ENCODE measurements around the gene SBNO2.

SBNO2 gene

DNA sequence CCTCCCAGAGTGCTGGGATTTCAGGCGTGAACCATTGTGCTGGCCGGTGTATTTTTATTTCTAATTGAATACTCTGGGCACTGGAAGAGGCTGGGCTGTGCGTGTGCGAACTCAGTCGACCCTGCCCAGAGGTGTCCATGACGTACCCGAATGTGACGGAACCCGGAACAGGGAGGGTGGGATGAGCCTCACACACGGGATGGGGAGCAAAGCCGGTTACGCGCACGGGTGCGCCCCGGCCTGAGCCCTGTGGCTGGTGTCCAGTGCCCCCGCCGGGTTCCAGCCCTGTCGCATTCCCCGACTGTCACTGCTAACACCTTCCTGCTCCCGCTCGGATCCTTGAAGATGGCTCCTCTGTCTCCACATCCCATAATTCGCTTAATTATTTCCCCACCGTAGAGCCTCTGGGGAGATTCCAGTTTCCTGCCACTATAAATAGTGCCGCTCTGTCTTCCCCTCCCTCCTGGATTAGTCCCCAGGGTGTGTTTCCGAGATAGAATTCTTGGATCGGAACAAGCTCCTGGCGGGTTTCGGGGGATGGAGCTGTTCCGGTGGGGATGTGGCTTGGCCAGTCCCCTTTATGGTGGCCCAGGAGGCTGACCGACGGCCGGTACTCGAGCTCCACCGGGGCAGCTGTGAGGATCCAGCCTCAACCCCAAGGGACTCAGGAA is 22.0 kb downstream of the SBNO2 start:
- Histone ChIP-seq H3K36me3 (ENCODE audit: control insufficient read depth in 2 of 2, insufficient read depth in 2 of 2, low read length in 2 of 2) (peaks cover 11 to 18% of the 10 kb centered on the region in 2 donors), H3K27me3 (ENCODE audit: control insufficient read depth in 2 of 2, insufficient read depth in 2 of 2, low read length in 2 of 2) (no peaks in the 10 kb centered on the region), H3K9me3 (ENCODE audit: control insufficient read depth in 2 of 2, low read length in 2 of 2) (no peaks in the 10 kb centered on the region), H3K4me1 (ENCODE audit: control insufficient read depth in 2 of 2, insufficient read depth in 2 of 2, low read length in 2 of 2) (peaks cover 14 to 15% of the 10 kb centered on the region in 2 donors), H3K4me3 (ENCODE audit: low read length in 2 of 2) (no peak overlapping the region), H3K27ac (ENCODE audit: low read depth in 2 of 2, low read length in 2 of 2) (peak overlapping the region in 1 of 2 donors; percentile 23), H3K9ac (ENCODE audit: low read depth in 1 of 2, low read length in 2 of 2) (no peak overlapping the region)

- no peak overlapping the region for H3K4me3 ChIP-seq (ENCODE audit: low read length in 2 of 2)
- H3K36me3 ChIP-seq (ENCODE audit: control insufficient read depth in 2 of 2, insufficient read depth in 2 of 2, low read length in 2 of 2), result peaks cover 17 to 22% of the 10 kb centered on the region in 2 donors
- H3K9me3 ChIP-seq (ENCODE audit: control insufficient read depth in 2 of 2, low read length in 2 of 2), result no peaks in the 10 kb centered on the region
- no peaks in the 10 kb centered on the region for H3K27me3 ChIP-seq (ENCODE audit: control insufficient read depth in 2 of 2, insufficient read depth in 2 of 2, low read length in 2 of 2)
- H3K9ac ChIP-seq (ENCODE audit: low read depth in 1 of 2, low read length in 2 of 2), result no peak overlapping the region
- H3K4me1 ChIP-seq (ENCODE audit: control insufficient read depth in 2 of 2, insufficient read depth in 2 of 2, low read length in 2 of 2), result peaks cover 14 to 15% of the 10 kb centered on the region in 2 donors
- peak overlapping the region in 1 of 2 donors; percentile 22 for H3K27ac ChIP-seq (ENCODE audit: low read depth in 2 of 2, low read length in 2 of 2)
These were observed 22.9 kb downstream of the SBNO2 start for GRCh38 chr19:1151037-1151724.

DNA sequence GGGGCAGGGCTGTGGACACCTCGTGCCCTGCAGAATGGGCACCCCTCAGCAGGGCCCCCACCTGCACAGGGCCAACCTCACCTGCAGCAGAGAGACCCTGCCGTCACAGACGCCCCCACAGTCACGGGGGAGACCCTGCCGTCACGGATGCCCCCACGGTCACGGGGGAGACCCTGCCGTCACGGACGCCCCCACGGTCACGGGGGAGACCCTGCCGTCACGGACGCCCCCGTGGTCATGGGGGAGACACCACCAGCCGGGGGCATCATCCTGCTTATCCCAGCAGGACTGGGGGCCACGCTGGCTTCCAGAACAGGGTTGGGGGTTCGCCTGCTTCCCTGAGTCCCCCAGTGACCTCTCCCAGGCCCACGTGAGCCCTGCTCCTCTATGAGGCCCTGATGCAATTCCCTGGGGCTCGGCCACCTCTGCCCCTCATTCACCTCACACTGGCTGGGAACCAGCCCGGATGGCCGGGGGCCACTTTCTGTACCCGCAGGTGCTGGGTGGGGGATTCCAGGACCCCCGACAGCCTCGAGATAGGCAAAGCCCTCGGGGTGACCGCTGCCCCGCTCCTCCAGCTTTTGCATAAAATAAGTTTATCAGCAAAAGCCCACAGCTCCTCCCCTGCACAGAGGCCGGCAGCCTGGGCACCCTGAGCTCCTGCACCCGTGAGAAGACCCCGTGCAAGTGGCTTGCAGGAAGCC is 23.6 kb downstream of the SBNO2 start:
- no peaks in the 10 kb centered on the region for H3K9me3 ChIP-seq (ENCODE audit: control insufficient read depth in 2 of 2, low read length in 2 of 2)
- peaks cover 21 to 27% of the 10 kb centered on the region in 2 donors for H3K36me3 ChIP-seq (ENCODE audit: control insufficient read depth in 2 of 2, insufficient read depth in 2 of 2, low read length in 2 of 2)
- H3K4me3 ChIP-seq (ENCODE audit: low read length in 2 of 2), result no peak overlapping the region
- no peaks in the 10 kb centered on the region for H3K27me3 ChIP-seq (ENCODE audit: control insufficient read depth in 2 of 2, insufficient read depth in 2 of 2, low read length in 2 of 2)
- H3K27ac ChIP-seq (ENCODE audit: low read depth in 2 of 2, low read length in 2 of 2), result no peak overlapping the region
- H3K4me1 ChIP-seq (ENCODE audit: control insufficient read depth in 2 of 2, insufficient read depth in 2 of 2, low read length in 2 of 2), result peaks cover 9 to 12% of the 10 kb centered on the region in 2 donors
- no peak overlapping the region for H3K9ac ChIP-seq (ENCODE audit: low read depth in 1 of 2, low read length in 2 of 2)

DNA sequence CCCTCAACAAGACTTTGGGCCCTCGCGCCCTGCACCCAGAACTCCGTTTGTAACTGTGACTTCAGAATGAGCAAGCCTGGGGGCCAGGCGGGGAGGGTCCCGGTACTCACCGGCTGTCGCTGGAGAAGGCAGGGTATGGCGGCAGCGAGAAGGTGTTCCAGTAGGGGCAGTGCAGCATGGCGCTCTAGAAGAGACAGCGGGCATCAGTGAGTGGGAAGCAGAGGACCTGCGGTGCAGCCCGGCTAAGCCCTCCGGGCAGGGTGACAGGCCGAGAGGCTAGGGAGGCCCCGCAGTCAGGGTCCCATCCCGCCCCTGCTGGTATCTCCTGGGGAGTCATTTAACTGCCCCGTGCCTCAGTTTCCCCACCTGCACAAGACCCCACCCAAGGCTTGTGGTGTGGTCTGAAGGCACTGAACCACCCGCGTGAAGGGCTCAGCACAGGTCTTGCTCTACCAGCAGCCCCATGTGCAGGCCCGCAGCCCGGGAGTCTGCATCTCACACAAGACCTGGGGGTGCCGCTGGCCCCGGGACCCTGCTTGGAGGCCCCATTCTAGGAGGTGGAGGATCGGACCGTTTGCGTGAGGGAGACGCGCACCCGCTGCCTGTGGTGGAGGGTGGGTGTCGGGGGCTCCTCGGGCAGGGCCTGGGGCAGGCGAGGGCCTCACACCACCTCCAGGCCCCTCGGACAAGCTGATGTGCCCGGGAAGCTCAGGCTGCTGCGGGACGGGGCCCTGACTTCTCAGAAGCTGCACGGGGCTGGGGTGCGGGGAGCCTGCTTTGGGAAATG is 24.6 kb downstream of the SBNO2 start:
- no peak overlapping the region for H3K9ac ChIP-seq (ENCODE audit: low read depth in 1 of 2, low read length in 2 of 2)
- peaks cover 21 to 27% of the 10 kb centered on the region in 2 donors for H3K36me3 ChIP-seq (ENCODE audit: control insufficient read depth in 2 of 2, insufficient read depth in 2 of 2, low read length in 2 of 2)
- no peaks in the 10 kb centered on the region for H3K9me3 ChIP-seq (ENCODE audit: control insufficient read depth in 2 of 2, low read length in 2 of 2)
- peaks cover 0 to 1% of the 10 kb centered on the region in 2 donors for H3K4me1 ChIP-seq (ENCODE audit: control insufficient read depth in 2 of 2, insufficient read depth in 2 of 2, low read length in 2 of 2)
- H3K4me3 ChIP-seq (ENCODE audit: low read length in 2 of 2), result no peak overlapping the region
- no peaks in the 10 kb centered on the region for H3K27me3 ChIP-seq (ENCODE audit: control insufficient read depth in 2 of 2, insufficient read depth in 2 of 2, low read length in 2 of 2)
- no peak overlapping the region for H3K27ac ChIP-seq (ENCODE audit: low read depth in 2 of 2, low read length in 2 of 2)

- H3K4me3 ChIP-seq (ENCODE audit: low read length in 2 of 2), result no peak overlapping the region
- H3K9me3 ChIP-seq (ENCODE audit: control insufficient read depth in 2 of 2, low read length in 2 of 2), result no peaks in the 10 kb centered on the region
- H3K9ac ChIP-seq (ENCODE audit: low read depth in 1 of 2, low read length in 2 of 2), result no peak overlapping the region
- H3K27me3 ChIP-seq (ENCODE audit: control insufficient read depth in 2 of 2, insufficient read depth in 2 of 2, low read length in 2 of 2), result no peaks in the 10 kb centered on the region
- peaks cover 23 to 25% of the 10 kb centered on the region in 2 donors for H3K36me3 ChIP-seq (ENCODE audit: control insufficient read depth in 2 of 2, insufficient read depth in 2 of 2, low read length in 2 of 2)
- H3K4me1 ChIP-seq (ENCODE audit: control insufficient read depth in 2 of 2, insufficient read depth in 2 of 2, low read length in 2 of 2), result no peaks in the 10 kb centered on the region
- H3K27ac ChIP-seq (ENCODE audit: low read depth in 2 of 2, low read length in 2 of 2), result no peak overlapping the region
These were observed 26.0 kb downstream of the SBNO2 start for GRCh38 chr19:1147934-1148549.

- no peaks in the 10 kb centered on the region for H3K9me3 ChIP-seq (ENCODE audit: control insufficient read depth in 2 of 2, low read length in 2 of 2)
- H3K27me3 ChIP-seq (ENCODE audit: control insufficient read depth in 2 of 2, insufficient read depth in 2 of 2, low read length in 2 of 2), result no peaks in the 10 kb centered on the region
- no peak overlapping the region for H3K9ac ChIP-seq (ENCODE audit: low read depth in 1 of 2, low read length in 2 of 2)
- no peaks in the 10 kb centered on the region for H3K4me1 ChIP-seq (ENCODE audit: control insufficient read depth in 2 of 2, insufficient read depth in 2 of 2, low read length in 2 of 2)
- H3K4me3 ChIP-seq (ENCODE audit: low read length in 2 of 2), result no peak overlapping the region
- peaks cover 18 to 25% of the 10 kb centered on the region in 2 donors for H3K36me3 ChIP-seq (ENCODE audit: control insufficient read depth in 2 of 2, insufficient read depth in 2 of 2, low read length in 2 of 2)
- no peak overlapping the region for H3K27ac ChIP-seq (ENCODE audit: low read depth in 2 of 2, low read length in 2 of 2)
These were observed 26.9 kb downstream of the SBNO2 start for GRCh38 chr19:1146858-1147780.

DNA sequence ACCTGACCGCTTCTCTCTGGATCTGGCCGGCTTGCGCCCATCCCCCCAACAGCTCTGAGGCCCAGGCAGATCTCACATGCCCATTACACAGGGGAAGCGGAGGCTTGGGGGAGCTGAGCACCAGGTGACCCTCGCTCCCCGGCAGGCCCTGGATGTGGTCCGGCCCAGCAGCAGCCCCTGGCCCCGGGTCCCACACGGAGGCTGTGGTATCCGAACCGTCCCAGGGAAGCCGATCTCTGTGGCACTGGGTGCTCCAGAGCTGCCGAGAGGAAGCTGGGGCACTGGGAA is 27.7 kb downstream of the SBNO2 start:
- Histone ChIP-seq H3K27me3 (ENCODE audit: control insufficient read depth in 2 of 2, insufficient read depth in 2 of 2, low read length in 2 of 2) (no peaks in the 10 kb centered on the region), H3K36me3 (ENCODE audit: control insufficient read depth in 2 of 2, insufficient read depth in 2 of 2, low read length in 2 of 2) (peaks cover 17 to 21% of the 10 kb centered on the region in 2 donors), H3K4me1 (ENCODE audit: control insufficient read depth in 2 of 2, insufficient read depth in 2 of 2, low read length in 2 of 2) (no peaks in the 10 kb centered on the region), H3K9me3 (ENCODE audit: control insufficient read depth in 2 of 2, low read length in 2 of 2) (no peaks in the 10 kb centered on the region), H3K4me3 (ENCODE audit: low read length in 2 of 2) (no peak overlapping the region), H3K9ac (ENCODE audit: low read depth in 1 of 2, low read length in 2 of 2) (no peak overlapping the region), H3K27ac (ENCODE audit: low read depth in 2 of 2, low read length in 2 of 2) (no peak overlapping the region)

DNA sequence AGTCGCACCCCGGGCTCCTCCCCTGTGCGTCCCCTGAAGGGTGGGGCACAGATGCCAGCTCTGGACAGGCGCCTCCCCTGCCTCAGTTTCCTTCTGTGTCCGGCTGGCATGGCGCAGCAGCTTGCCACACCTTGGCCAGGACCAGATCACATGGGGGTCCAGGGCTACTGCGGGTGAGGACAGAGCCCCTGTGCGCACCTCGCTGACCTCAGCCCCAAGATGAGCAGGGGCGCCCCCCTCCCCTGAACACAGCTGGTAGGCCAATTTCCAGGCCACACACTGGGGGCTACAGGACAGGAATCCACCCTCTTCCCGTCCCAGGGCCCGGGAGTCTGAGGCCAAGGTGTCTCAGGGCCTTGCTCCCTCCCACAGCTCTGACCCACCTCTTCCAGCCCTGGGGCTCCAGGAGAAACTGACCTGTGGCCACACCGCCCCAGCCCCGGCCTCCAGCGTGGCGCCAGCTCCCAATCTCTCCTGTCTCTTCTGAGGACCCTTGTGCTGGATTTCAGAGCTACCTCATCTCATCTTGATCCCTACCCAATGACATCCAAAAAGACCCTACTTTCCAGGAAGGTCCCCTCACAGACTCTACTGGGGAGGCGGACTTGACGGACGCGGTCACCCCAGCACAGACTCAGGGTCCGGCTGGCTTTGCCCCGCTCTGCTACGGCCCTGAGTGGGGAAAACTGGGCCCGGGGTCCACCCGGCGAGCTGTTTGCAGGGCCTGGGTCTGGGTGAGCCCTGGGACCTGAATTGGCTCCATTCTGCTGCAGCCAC is 28.2 kb downstream of the SBNO2 start:
- H3K27me3 ChIP-seq (ENCODE audit: control insufficient read depth in 2 of 2, insufficient read depth in 2 of 2, low read length in 2 of 2), result no peaks in the 10 kb centered on the region
- H3K9me3 ChIP-seq (ENCODE audit: control insufficient read depth in 2 of 2, low read length in 2 of 2), result no peaks in the 10 kb centered on the region
- H3K9ac ChIP-seq (ENCODE audit: low read depth in 1 of 2, low read length in 2 of 2), result no peak overlapping the region
- no peak overlapping the region for H3K27ac ChIP-seq (ENCODE audit: low read depth in 2 of 2, low read length in 2 of 2)
- peaks cover 17 to 21% of the 10 kb centered on the region in 2 donors for H3K36me3 ChIP-seq (ENCODE audit: control insufficient read depth in 2 of 2, insufficient read depth in 2 of 2, low read length in 2 of 2)
- no peak overlapping the region for H3K4me3 ChIP-seq (ENCODE audit: low read length in 2 of 2)
- no peaks in the 10 kb centered on the region for H3K4me1 ChIP-seq (ENCODE audit: control insufficient read depth in 2 of 2, insufficient read depth in 2 of 2, low read length in 2 of 2)

Data from mucosa of rectum (tissue), 2 donors.